HL-60 (cell line): ENCODE measurements around the gene SLC39A5.

Source experiments
- SPI1 ChIP-seq: IDR thresholded peaks from 2 replicates; pipeline ENCODE4 v1.6.1; 2012; ENCODE audit warnings: low read depth, mild to moderate bottlenecking, borderline replicate concordance
- TF ChIP-seq, protein P1 (sequence below): IDR thresholded peaks from one replicate; pipeline ENCODE4 v1.5.1; 2011; ENCODE audit warnings: low read length, control low read depth, inconsistent platforms; ENCODE audit not compliant: insufficient read depth

DNA sequence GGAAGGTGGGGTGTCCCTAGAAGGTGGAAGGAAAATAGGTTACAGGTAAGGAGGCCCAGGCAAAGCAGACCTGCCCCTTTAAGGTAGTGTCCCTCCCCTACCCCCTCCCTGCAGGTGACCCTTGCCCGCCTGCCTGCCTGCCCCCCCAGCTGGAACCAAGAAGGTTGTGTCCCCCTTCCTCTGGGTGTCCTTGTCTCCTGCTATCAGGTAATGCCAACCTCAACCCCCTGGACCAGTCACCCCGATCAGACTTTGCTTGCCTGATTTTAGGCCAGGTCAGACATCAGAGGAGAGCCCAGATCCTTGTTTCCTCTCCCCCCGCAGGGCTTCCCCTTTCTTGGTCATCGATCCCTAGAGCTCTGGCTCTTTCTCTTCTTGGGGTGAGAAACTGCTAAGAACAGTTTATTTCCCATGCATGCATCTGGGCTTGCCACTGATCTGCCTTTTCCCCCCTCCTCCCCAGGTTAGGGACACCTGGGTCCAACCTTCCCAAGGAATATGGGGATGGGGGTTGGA lies at the start of gene SLC39A5:
- TF ChIP-seq, protein P1, sequence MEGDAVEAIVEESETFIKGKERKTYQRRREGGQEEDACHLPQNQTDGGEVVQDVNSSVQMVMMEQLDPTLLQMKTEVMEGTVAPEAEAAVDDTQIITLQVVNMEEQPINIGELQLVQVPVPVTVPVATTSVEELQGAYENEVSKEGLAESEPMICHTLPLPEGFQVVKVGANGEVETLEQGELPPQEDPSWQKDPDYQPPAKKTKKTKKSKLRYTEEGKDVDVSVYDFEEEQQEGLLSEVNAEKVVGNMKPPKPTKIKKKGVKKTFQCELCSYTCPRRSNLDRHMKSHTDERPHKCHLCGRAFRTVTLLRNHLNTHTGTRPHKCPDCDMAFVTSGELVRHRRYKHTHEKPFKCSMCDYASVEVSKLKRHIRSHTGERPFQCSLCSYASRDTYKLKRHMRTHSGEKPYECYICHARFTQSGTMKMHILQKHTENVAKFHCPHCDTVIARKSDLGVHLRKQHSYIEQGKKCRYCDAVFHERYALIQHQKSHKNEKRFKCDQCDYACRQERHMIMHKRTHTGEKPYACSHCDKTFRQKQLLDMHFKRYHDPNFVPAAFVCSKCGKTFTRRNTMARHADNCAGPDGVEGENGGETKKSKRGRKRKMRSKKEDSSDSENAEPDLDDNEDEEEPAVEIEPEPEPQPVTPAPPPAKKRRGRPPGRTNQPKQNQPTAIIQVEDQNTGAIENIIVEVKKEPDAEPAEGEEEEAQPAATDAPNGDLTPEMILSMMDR: no peak
- peak; percentile 75 for TF ChIP-seq SPI1
